Adrenal gland (tissue), 12 donors: Measurements from ENCODE around the gene SLC25A21. TPM values are rescaled to one million over a fixed set of nuclear protein-coding genes. Genes with fewer than 3 reads are reported as not detected.

Experiments used
- DNase-seq, 7 donors: peaks; one replicate each; pipeline ENCODE4 v3.0.0-alpha.2; 2019 to 2020
- H3K27ac ChIP-seq, 5 donors: fragments of 200-600 bp; sonication (generic) in 4 of 5; 1 replicate in 3 of 5; 2 replicates in 2 of 5; pipeline versions ENCODE4 v1.5.1 to v1.8.0; 2016 to 2020; ENCODE audit warnings: mild to moderate bottlenecking in 1 of 5
- H3K27me3 ChIP-seq: fragments of 200-600 bp; 2 replicates; pipeline ENCODE4 v1.8.0; 2021
- H3K36me3 ChIP-seq, 2 donors: fragments of 200-600 bp; replicated peaks in 1 of 2; 1 replicate in 1 of 2; 2 replicates in 1 of 2; pipeline versions ENCODE4 v1.5.1 to v1.8.0; 2018 to 2022
- H3K4me1 ChIP-seq, 2 donors: fragments of 200-600 bp; replicated peaks in 1 of 2; 1 replicate in 1 of 2; 2 replicates in 1 of 2; pipeline versions ENCODE4 v1.5.1 to v1.8.0; 2018 to 2021
- H3K4me3 ChIP-seq, 4 donors: fragments of 200-600 bp; sonication (generic) in 3 of 4; one replicate each; pipeline ENCODE4 v1.5.1; 2016 to 2018
- H3K9me3 ChIP-seq, 3 donors: fragments of 200-600 bp; sonication (generic) in 1 of 3; replicated peaks in 1 of 3; 1 replicate in 2 of 3; 2 replicates in 1 of 3; pipeline versions ENCODE4 v1.5.1 to v1.8.0; 2016 to 2021
- POLR2A ChIP-seq, 2 donors: fragments of 450-650 bp; IDR thresholded peaks; one replicate each; pipeline ENCODE4 v1.6.1; 2017; ENCODE audit warnings: antibody characterized with exemption in 2 of 2, mild to moderate bottlenecking in 2 of 2, moderate library complexity in 1 of 2
- WGBS, 4 donors: extraction: QIAGEN DNeasy Blood & Tissue Kit in 2 of 4; methylation state at CpG; one replicate each; pipeline versions ENCODE4 v1.1.5 to v1.1.7; 2013 to 2017; 5-methylcytosine and 5-hydroxymethylcytosine counted together
- intact Hi-C, 2 donors: fragments of 100-400 bp; cut with DNase I; formaldehyde crosslinking; loops; one replicate each; pipeline versions ENCODE4 v1.14.1 to v1.15.0; 2022 to 2023
- polyA plus RNA-seq, 3 donors: library from polyadenylated mRNA; stranded (reverse); fragments of 200-250 nt in 2 of 3; fragments of 350-450 nt in 1 of 3; fragmentation: Illumina TruSeq in 1 of 3; extraction: RNeasy Lipid Tissue Mini Kit (QIAGEN cat#74804) in 1 of 3; gene quantifications; one replicate each; pipeline ENCODE4 v1.2.3, GENCODE V29; 2013 to 2014
- total RNA-seq, 9 donors: library from RNA; depleted of rRNA in 4 of 9; stranded (reverse); fragments of >200 nt in 4 of 9; fragments of 120-200 nt in 1 of 9; fragmentation: NEBNext Ultra II Directional in 1 of 9; extraction: Animal tissue kit (Norgen Biotek cat#: 25700) in 1 of 9; gene quantifications; one replicate each; pipeline versions ENCODE4 v1.1.0 to v1.2.4, GENCODE V29; 2013 to 2023
- TF ChIP-seq, protein P1 (sequence below), 6 experiments: fragments of 450-650 bp in 4 of 6; fragments of 200-600 bp in 2 of 6; sonication (generic) in 1 of 6; IDR thresholded peaks; 1 replicate in 5 of 6; 2 replicates in 1 of 6; pipeline versions ENCODE4 v1.5.1 to v1.8.0; 2016 to 2021; ENCODE audit warnings: antibody characterized with exemption in 6 of 6, mild to moderate bottlenecking in 2 of 6, moderate library complexity in 1 of 6
- donor health status: healthy with polysubstance abuse.
- donor health status: Bipolar disorder and iron deficiency.
- donor health status: DM: yes; HTN: yes; CAD: no.
- donor health status: DM: no; HTN: no; CAD: no.
- donor health status: DM: no; HTN: no; CAD: no.
- donor health status: DM: yes; HTN: yes; CAD: no.

Gene SLC25A21
- total and polyA plus RNA-seq, 12 donors = 0.14 to 3.8 (median 0.56) TPM

DNA sequence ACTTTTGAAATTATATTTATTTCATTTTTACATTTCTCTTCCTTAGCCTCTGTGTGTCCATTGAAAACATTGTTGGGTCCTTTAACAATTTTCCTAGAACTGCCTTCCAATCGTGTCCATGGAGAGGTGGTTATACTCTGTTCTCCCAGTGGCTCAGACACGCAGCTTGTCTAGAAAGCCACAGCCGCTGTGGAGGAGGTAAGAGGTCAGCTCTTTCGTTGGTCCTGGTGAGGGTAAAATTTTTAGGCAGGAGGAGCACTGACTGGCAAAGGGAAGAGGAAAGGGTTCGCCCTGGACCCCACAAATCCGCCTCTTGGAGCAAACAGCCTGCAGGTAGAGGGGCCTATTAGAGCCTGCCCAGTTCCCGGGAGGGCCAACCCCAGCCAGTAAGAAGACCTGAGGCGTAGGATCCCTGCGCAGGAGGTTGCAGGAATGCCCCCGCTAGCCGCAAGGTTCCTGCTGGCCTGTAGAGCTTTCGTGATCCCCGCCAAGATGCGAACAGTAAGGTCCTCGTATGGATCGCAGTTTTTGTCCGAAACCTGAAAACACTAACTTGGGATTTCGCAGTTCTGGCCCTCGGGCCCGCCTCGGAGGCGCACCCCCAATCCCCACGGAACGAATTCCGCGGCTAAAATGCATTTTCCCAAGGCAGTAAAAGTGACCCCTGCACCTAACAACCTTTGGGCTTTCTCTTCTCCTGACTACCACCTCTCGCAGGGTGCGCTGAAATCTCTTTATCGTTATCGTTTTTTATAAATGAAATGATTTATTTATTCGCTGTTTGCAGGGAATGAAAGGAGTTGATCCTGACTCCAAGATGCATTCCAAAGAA, 518.2 kb downstream of the SLC25A21 start:
- H3K27ac ChIP-seq = no peak overlapping the region
- WGBS, 4 donors = 9 to 10% (median 9%) methylated on average over 24 to 31 of the region's 31 CpGs
- no peaks in the 10 kb centered on the region for H3K9me3 ChIP-seq
- intact Hi-C loops = loop anchor here in 1 of 2 donors (10.0 kb wide), 1 partner anchor 281 kb away; no protein-coding TSS in a partner anchor
- peaks cover 0 to 6% of the 10 kb centered on the region in 2 donors for H3K4me1 ChIP-seq
- no peak for DNase-seq
- peaks cover 94% of the 10 kb centered on the region for H3K27me3 ChIP-seq
- no peak for TF ChIP-seq POLR2A (IDR thresholded peaks at IDR 0.05)
- TF ChIP-seq, protein P1, sequence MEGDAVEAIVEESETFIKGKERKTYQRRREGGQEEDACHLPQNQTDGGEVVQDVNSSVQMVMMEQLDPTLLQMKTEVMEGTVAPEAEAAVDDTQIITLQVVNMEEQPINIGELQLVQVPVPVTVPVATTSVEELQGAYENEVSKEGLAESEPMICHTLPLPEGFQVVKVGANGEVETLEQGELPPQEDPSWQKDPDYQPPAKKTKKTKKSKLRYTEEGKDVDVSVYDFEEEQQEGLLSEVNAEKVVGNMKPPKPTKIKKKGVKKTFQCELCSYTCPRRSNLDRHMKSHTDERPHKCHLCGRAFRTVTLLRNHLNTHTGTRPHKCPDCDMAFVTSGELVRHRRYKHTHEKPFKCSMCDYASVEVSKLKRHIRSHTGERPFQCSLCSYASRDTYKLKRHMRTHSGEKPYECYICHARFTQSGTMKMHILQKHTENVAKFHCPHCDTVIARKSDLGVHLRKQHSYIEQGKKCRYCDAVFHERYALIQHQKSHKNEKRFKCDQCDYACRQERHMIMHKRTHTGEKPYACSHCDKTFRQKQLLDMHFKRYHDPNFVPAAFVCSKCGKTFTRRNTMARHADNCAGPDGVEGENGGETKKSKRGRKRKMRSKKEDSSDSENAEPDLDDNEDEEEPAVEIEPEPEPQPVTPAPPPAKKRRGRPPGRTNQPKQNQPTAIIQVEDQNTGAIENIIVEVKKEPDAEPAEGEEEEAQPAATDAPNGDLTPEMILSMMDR (IDR thresholded peaks at IDR 0.05) = no peak
- no peak overlapping the region for H3K4me3 ChIP-seq
- no peaks in the 10 kb centered on the region for H3K36me3 ChIP-seq

DNA sequence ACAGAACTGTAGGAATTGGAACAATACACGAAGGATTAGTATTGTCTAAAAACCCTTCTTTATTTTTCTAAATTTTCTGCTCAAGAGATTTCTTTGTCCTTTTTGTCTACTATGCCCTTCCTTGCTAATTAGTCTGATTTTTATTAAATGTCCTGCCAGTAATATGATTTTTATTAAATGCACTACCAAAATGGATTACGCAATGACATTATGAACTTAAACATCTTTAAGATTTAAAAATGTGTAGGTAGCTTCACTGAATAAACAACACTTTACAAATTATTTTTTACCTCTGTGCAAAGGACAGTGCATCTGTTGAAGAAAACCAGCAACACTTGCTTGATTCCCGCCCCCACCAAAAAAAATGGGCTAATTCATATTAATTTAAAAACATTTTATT, 519.0 kb downstream of the SLC25A21 start:
- H3K4me3 ChIP-seq = no peak overlapping the region
- H3K9me3 ChIP-seq = no peaks in the 10 kb centered on the region
- H3K27me3 ChIP-seq = peaks cover 94% of the 10 kb centered on the region
- H3K36me3 ChIP-seq = no peaks in the 10 kb centered on the region
- no peak for DNase-seq
- intact Hi-C loops = loop anchor here in 1 of 2 donors (10.0 kb wide), 1 partner anchor 281 kb away; no protein-coding TSS in a partner anchor
- 27 to 40% (median 35%) methylated on average over 3 of the region's 3 CpGs for WGBS, 4 donors
- TF ChIP-seq, protein P1 (IDR thresholded peaks at IDR 0.05) = no peak
- TF ChIP-seq POLR2A (IDR thresholded peaks at IDR 0.05) = no peak
- no peak overlapping the region for H3K27ac ChIP-seq
- H3K4me1 ChIP-seq = peaks cover 0 to 8% of the 10 kb centered on the region in 2 donors

DNA sequence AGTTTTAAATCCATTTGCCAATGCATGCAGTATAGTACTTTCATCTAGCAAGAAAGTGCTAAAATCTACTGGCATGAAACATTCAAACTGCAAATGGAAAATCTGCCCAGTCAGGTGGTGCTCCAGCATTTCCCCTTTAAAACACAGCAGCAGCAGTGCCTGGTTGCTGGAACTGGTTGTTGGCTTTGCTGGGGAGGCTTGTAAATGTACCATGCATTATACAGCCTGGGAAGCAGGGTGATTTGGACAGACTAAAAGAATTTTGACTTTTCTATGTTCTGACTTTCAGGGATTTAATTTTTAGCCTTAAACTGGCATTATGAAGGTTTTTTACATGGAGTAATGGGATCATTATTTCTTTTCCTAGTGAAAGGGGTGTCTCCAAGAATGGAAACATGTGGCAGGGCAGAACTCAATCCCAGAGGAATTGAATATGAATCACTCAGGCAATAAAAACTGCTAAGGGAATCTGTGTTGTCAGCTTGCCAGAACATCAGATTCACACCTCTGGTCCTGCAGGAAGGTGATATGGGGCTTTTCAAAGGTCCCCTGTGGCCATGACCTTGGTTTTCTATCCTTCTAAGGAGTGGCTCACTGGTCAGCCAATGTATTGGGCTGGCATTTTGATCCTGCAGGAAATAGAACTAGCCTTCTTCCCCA, 519.7 kb downstream of the SLC25A21 start:
- Histone ChIP-seq H3K9me3 (no peaks in the 10 kb centered on the region), H3K27me3 (peaks cover 94% of the 10 kb centered on the region), H3K4me1 (peaks cover 5 to 16% of the 10 kb centered on the region in 2 donors), H3K27ac (no peak overlapping the region), H3K36me3 (no peaks in the 10 kb centered on the region), H3K4me3 (no peak overlapping the region)
- intact Hi-C loops = loop anchor here in 1 of 2 donors (10.0 kb wide), 1 partner anchor 282 kb away; no protein-coding TSS in a partner anchor
- no peak for TF ChIP-seq POLR2A (IDR thresholded peaks at IDR 0.05)
- TF ChIP-seq, protein P1 (IDR thresholded peaks at IDR 0.05) = no peak
- DNase-seq = no peak

DNA sequence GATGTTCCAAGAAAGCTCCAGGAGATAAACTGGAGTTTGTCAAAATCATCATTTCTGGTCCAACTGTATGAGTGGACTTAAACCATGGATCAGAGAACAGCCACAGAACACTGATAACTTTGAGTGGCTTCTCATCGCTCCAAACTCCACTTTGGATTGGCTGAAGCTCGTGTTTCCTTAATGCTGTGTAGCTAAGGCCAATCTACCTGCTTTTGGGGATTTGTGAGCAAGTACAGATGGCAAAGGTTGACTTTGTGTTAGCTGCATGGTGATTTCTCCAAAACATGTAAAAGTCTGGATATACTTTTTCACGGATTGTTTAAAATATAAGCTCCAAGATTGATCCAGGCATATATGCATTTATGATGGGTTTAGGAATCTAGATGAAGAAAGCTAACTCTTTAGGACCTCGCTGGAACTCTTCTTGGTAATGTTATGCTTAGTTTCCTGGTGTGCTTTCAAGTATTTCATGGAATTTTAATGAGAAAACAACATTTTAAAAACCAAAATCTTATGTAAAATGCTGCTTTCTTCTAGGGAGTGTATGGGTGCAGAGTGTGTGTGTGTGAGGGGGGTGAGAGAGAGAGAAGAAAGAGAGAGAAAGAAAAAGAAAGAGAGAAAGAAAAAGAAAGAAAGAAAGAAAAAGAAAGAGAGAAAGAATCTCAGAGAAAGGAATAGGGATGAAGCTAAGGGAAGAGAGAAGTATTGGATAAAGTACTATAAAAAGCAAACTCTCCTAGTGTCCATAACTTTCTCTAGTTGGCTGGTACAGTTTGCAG, 522.3 kb downstream of the SLC25A21 start:
- TF ChIP-seq, protein P1 (IDR thresholded peaks at IDR 0.05) = no peak
- no peak for TF ChIP-seq POLR2A (IDR thresholded peaks at IDR 0.05)
- H3K36me3 ChIP-seq = no peaks in the 10 kb centered on the region
- no peak for DNase-seq
- H3K4me3 ChIP-seq = no peak overlapping the region
- H3K4me1 ChIP-seq = peaks cover 7 to 18% of the 10 kb centered on the region in 2 donors
- no peak overlapping the region for H3K27ac ChIP-seq
- 20 to 39% (median 22%) methylated on average over 4 of the region's 4 CpGs for WGBS, 4 donors
- H3K27me3 ChIP-seq = peaks cover 90% of the 10 kb centered on the region
- no peaks in the 10 kb centered on the region for H3K9me3 ChIP-seq
- intact Hi-C loops = loop anchor here (5.0 to 10.0 kb wide), 2 partner anchors 285 to 292 kb away; no protein-coding TSS in a partner anchor
